H1 (cell line): ENCODE results near the gene DIPK1A. TPM values are rescaled to one million over a fixed set of nuclear protein-coding genes. Genes with fewer than 3 reads are reported as not detected.

Experiments
- CTCF ChIA-PET: fragments of 300-600 bp; sonication (Branson Sonifier 250); formaldehyde crosslinking; loops from one replicate; lab custom pipeline; 2021; ENCODE audit not compliant: partially characterized antibody; lab: Charles Lee
- POLR2A ChIA-PET: fragments of 300-600 bp; sonication (Branson Sonifier 250); formaldehyde crosslinking; loops from one replicate; lab custom pipeline; 2021; ENCODE audit warnings: inconsistent platforms; ENCODE audit not compliant: partially characterized antibody; lab: Charles Lee
- DNase-seq, 2 experiments: peaks; one replicate each; pipeline versions ENCODE4 v3.0.0 to v3.0.0-alpha.2; 2010 to 2022; ENCODE audit warnings: low spot score in 2 of 2, low read depth in 1 of 2, mixed read lengths in 1 of 2
- FAIRE-seq: peaks from 2 replicates; lab custom pipeline; 2011; peaks lifted over from hg19 to GRCh38; lab: Jason Lieb, UNC
- H2AFZ ChIP-seq: 2 replicates; pipeline ENCODE4 v1.8.1; 2012; ENCODE audit warnings: low read length, inconsistent platforms
- H2AK5ac ChIP-seq: 2 replicates; pipeline ENCODE4 v1.6.1; 2013; ENCODE audit warnings: low read depth, low read length
- H2BK120ac ChIP-seq: replicated peaks from 2 replicates; pipeline ENCODE3; 2013; ENCODE audit warnings: low read depth, low read length, inconsistent platforms
- H2BK12ac ChIP-seq: 2 replicates; pipeline ENCODE4 v1.6.1; 2013; ENCODE audit warnings: low read depth, low read length
- H2BK15ac ChIP-seq: 2 replicates; pipeline ENCODE4 v1.6.1; 2013; ENCODE audit warnings: low read length
- H2BK20ac ChIP-seq: 2 replicates; pipeline ENCODE4 v1.6.1; 2013; ENCODE audit warnings: low read length
- H2BK5ac ChIP-seq: 2 replicates; pipeline ENCODE4 v1.6.1; 2013; ENCODE audit warnings: low read depth, low read length
- H3K14ac ChIP-seq: 2 replicates; pipeline ENCODE4 v1.6.1; 2013; ENCODE audit warnings: inconsistent platforms; ENCODE audit not compliant: insufficient read length
- H3K18ac ChIP-seq: 2 replicates; pipeline ENCODE4 v1.6.1; 2013; ENCODE audit warnings: low read length; ENCODE audit errors: extremely low read depth
- H3K23ac ChIP-seq: 2 replicates; pipeline ENCODE4 v1.6.1; 2013; ENCODE audit warnings: inconsistent platforms; ENCODE audit not compliant: insufficient read length
- H3K23me2 ChIP-seq: 2 replicates; pipeline ENCODE4 v1.6.1; 2013; ENCODE audit warnings: low read depth, low read length
- H3K27ac ChIP-seq: 2 replicates; pipeline ENCODE4 v1.6.1; 2011; ENCODE audit warnings: low read depth, low read length, inconsistent platforms
- H3K27me3 ChIP-seq, 4 experiments: replicated peaks in 1 of 4; 1 replicate in 1 of 4; 2 replicates in 3 of 4; pipeline versions ENCODE4 v1.6.1 to v1.8.1; 2011 to 2013; ENCODE audit warnings: low read length in 3 of 4, mild to moderate bottlenecking in 3 of 4, inconsistent platforms in 2 of 4, mixed read lengths in 2 of 4, moderate library complexity in 1 of 4; ENCODE audit not compliant: control insufficient read depth in 3 of 4, insufficient read depth in 3 of 4; ENCODE audit errors: extremely low read depth in 1 of 4
- H3K36me3 ChIP-seq, 4 experiments: 2 replicates each; pipeline versions ENCODE4 v1.6.1 to v1.8.1; 2011 to 2013; ENCODE audit warnings: mild to moderate bottlenecking in 4 of 4, low read length in 3 of 4, moderate library complexity in 2 of 4, control low read depth in 1 of 4, inconsistent platforms in 1 of 4; ENCODE audit not compliant: insufficient read depth in 4 of 4, control insufficient read depth in 2 of 4
- H3K4ac ChIP-seq: replicated peaks from 2 replicates; pipeline ENCODE3; 2013; ENCODE audit warnings: low read length, low read depth, mixed read lengths, inconsistent platforms; ENCODE audit not compliant: insufficient read length
- H3K4me1 ChIP-seq, 4 experiments: replicated peaks in 1 of 4; 1 replicate in 1 of 4; 2 replicates in 3 of 4; pipeline versions ENCODE4 v1.6.1 to v1.8.1; 2011 to 2013; ENCODE audit warnings: low read length in 3 of 4, inconsistent platforms in 2 of 4, mixed read lengths in 1 of 4; ENCODE audit not compliant: insufficient read depth in 4 of 4, control insufficient read depth in 3 of 4
- H3K4me2 ChIP-seq, 2 experiments: 2 replicates each; pipeline versions ENCODE4 v1.6.1 to v1.8.1; 2011 to 2013; ENCODE audit warnings: low read depth in 2 of 2, low read length in 2 of 2, control low read depth in 1 of 2, inconsistent platforms in 1 of 2, mild to moderate bottlenecking in 1 of 2; ENCODE audit not compliant: insufficient read depth in 1 of 2
- H3K4me3 ChIP-seq, 4 experiments: fragments of 200-600, 300-600 bp in 1 of 4; sonication (generic), shearing (Covaris generic), sonication (Bioruptor Twin) in 1 of 4; 2 replicates each; pipeline versions ENCODE4 v1.5.1 to v1.8.1; 2011 to 2016; ENCODE audit warnings: low read length in 4 of 4, low read depth in 3 of 4, control low read depth in 2 of 4, inconsistent platforms in 2 of 4, mild to moderate bottlenecking in 2 of 4, mixed read lengths in 1 of 4, moderate library complexity in 1 of 4; ENCODE audit not compliant: insufficient read depth in 2 of 4; ENCODE audit errors: extremely low read depth in 1 of 4
- H3K56ac ChIP-seq: replicated peaks from 2 replicates; pipeline ENCODE3; 2013; ENCODE audit warnings: low read depth, mild to moderate bottlenecking, mixed read lengths, low read length, inconsistent platforms; ENCODE audit not compliant: insufficient read length
- H3K79me1 ChIP-seq: 2 replicates; pipeline ENCODE4 v1.6.1; 2013; ENCODE audit warnings: low read depth, low read length, control low read depth
- H3K79me2 ChIP-seq, 2 experiments: 2 replicates each; pipeline versions ENCODE4 v1.6.1 to v1.8.1; 2012 to 2013; ENCODE audit warnings: low read length in 2 of 2, mild to moderate bottlenecking in 2 of 2, inconsistent platforms in 1 of 2; ENCODE audit not compliant: insufficient read depth in 2 of 2, control insufficient read depth in 1 of 2
- H3K9ac ChIP-seq, 4 experiments: replicated peaks in 1 of 4; 1 replicate in 1 of 4; 2 replicates in 3 of 4; pipeline versions ENCODE4 v1.6.1 to v1.8.1; 2011 to 2013; ENCODE audit warnings: low read depth in 3 of 4, low read length in 3 of 4, control low read depth in 2 of 4, mild to moderate bottlenecking in 2 of 4, moderate library complexity in 2 of 4, inconsistent platforms in 1 of 4; ENCODE audit errors: extremely low read depth in 1 of 4
- H3K9me3 ChIP-seq, 2 experiments: 2 replicates each; pipeline versions ENCODE4 v1.6.1 to v1.8.1; 2012 to 2013; ENCODE audit warnings: mild to moderate bottlenecking in 2 of 2, moderate library complexity in 2 of 2, control low read depth in 1 of 2, inconsistent platforms in 1 of 2, low read depth in 1 of 2, low read length in 1 of 2, mixed read lengths in 1 of 2; ENCODE audit not compliant: insufficient read depth in 2 of 2
- H4K20me1 ChIP-seq, 2 experiments: replicated peaks in 1 of 2; 2 replicates each; pipeline versions ENCODE3 to v1.8.1; 2011 to 2013; ENCODE audit warnings: inconsistent platforms in 2 of 2, low read length in 2 of 2, mild to moderate bottlenecking in 1 of 2; ENCODE audit not compliant: insufficient read depth in 2 of 2, control insufficient read depth in 1 of 2
- H4K5ac ChIP-seq: 2 replicates; pipeline ENCODE4 v1.6.1; 2013; ENCODE audit warnings: low read length, low read depth, mixed read lengths, inconsistent platforms; ENCODE audit not compliant: insufficient read length
- H4K8ac ChIP-seq: 2 replicates; pipeline ENCODE4 v1.8.0; 2013; ENCODE audit warnings: mild to moderate bottlenecking, moderate library complexity, low read length, inconsistent platforms; ENCODE audit not compliant: insufficient read depth; ENCODE audit errors: extremely low read depth
- H4K91ac ChIP-seq: replicated peaks from 2 replicates; pipeline ENCODE3; 2013; ENCODE audit warnings: low read length, mixed read lengths, inconsistent platforms; ENCODE audit not compliant: insufficient read length
- HDAC2 ChIP-seq, 2 experiments: fragments of 300-600 bp in 1 of 2; sonication (generic) in 1 of 2; IDR thresholded peaks; 2 replicates each; pipeline ENCODE4 v1.6.1; 2011 to 2012; ENCODE audit warnings: low read depth in 2 of 2, low read length in 2 of 2, mild to moderate bottlenecking in 2 of 2, moderate library complexity in 2 of 2, borderline replicate concordance in 1 of 2, inconsistent platforms in 1 of 2
- RFX5 ChIP-seq: IDR thresholded peaks from 2 replicates; pipeline ENCODE4 v1.6.1; 2011; ENCODE audit warnings: low read depth, low read length, improper control_type of control experiment, borderline replicate concordance
- ZNF274 ChIP-seq: IDR thresholded peaks from 2 replicates; pipeline ENCODE4 v1.7.0; 2012; ENCODE audit warnings: low read length, borderline replicate concordance; ENCODE audit errors: extremely low read depth
- WGBS, 2 experiments: shearing (Covaris generic) in 1 of 2; methylation state at CpG; one replicate each; pipeline versions ENCODE4 v1.1.6 to v1.1.7; 2013 to 2015; ENCODE audit warnings: low lambda C conversion rate in 2 of 2, mixed read lengths in 2 of 2, inconsistent platforms in 1 of 2, low coverage in 1 of 2, missing lambda C conversion rate in 1 of 2; ENCODE audit not compliant: insufficient replicate concordance in 2 of 2, insufficient coverage in 1 of 2, insufficient read length in 1 of 2; ENCODE audit errors: extremely low coverage in 1 of 2, missing lambda C conversion rate in 1 of 2; 5-methylcytosine and 5-hydroxymethylcytosine counted together
- polyA plus RNA-seq, 7 experiments: library from polyadenylated mRNA; depleted of rRNA in 3 of 7; stranded (reverse) in 5 of 7; unstranded in 2 of 7; fragments of >200 nt in 5 of 7; fragments of 200-250 nt in 2 of 7; gene quantifications; 1 replicate in 5 of 7; 2 replicates in 1 of 7; 4 replicates in 1 of 7; pipeline versions ENCODE4 v1.2.1 to v1.2.3, GENCODE V29; 2011 to 2013; ENCODE audit warnings: missing spikeins in 2 of 7, mixed read lengths in 2 of 7
- total RNA-seq: library from RNA; stranded (reverse); fragmentation: NEBNext Ultra II Directional; extraction: Animal tissue kit (Norgen Biotek cat#: 25700); gene quantifications from 2 replicates; pipeline ENCODE4 v1.2.1, GENCODE V29; 2021

The DIPK1A gene
- total and polyA plus RNA-seq, 2 of the 8 experiments (the other 6 are each of a cell fraction or from before 2014, with no cell fraction given): 2.5 to 5.0 TPM

- H3K14ac ChIP-seq: no peak overlapping the region
- H2BK120ac ChIP-seq: no peak overlapping the region
- WGBS, 2 experiments: 87% methylated on average over 5 of the region's 5 CpGs; no CpG with 5 or more reads in 1 of the 2 experiments
- no peak overlapping the region for H3K23ac ChIP-seq
- no peak overlapping the region for H2BK15ac ChIP-seq
- H3K4me3 ChIP-seq: no peak overlapping the region
- no peaks in the 10 kb centered on the region for H4K20me1 ChIP-seq
- no peaks in the 10 kb centered on the region for H3K9me3 ChIP-seq
- H4K91ac ChIP-seq: peak overlapping the region; percentile 62
- no peak for DNase-seq
- peaks cover 0 to 8% (median 5%) of the 10 kb centered on the region in 4 experiments; a peak in 3 of 7 replicates for H3K4me1 ChIP-seq
- no peak overlapping the region for H2BK20ac ChIP-seq
- no peak overlapping the region for H3K56ac ChIP-seq
- H3K4me2 ChIP-seq: no peak overlapping the region
- no peak overlapping the region for H4K8ac ChIP-seq
- H3K79me2 ChIP-seq: no peaks in the 10 kb centered on the region
- H3K36me3 ChIP-seq: no peaks in the 10 kb centered on the region
- no peak overlapping the region for H3K27ac ChIP-seq
- H3K18ac ChIP-seq: no peak overlapping the region
- FAIRE-seq: no peak
- H2AFZ ChIP-seq: no peak overlapping the region
- H3K27me3 ChIP-seq: no peaks in the 10 kb centered on the region
- no peak for TF ChIP-seq ZNF274
- no peak for TF ChIP-seq RFX5
- no peak for TF ChIP-seq HDAC2 (IDR thresholded peaks at IDR 0.05; ENCODE audit: borderline replicate concordance in 1 of 2, low read depth in 2 of 2, low read length in 2 of 2)
- H3K4ac ChIP-seq: no peak overlapping the region
- no peak overlapping the region for H2BK5ac ChIP-seq
- no peaks in the 10 kb centered on the region for H3K23me2 ChIP-seq
- ChIA-PET POLR2A (interaction anchor here (1.0 to 4.1 kb wide), 2 partner anchors 80 to 167 kb away, joined by 4 to 18 read pairs; partner anchors contain the start of genes MTF2 and RPL5), CTCF (interaction anchor here (0.8 to 2.0 kb wide), 9 partner anchors 15 to 167 kb away, joined by 3 to 17 read pairs (median 3); partner anchors contain the start of gene RPL5)
- no peak overlapping the region for H3K9ac ChIP-seq
- H3K79me1 ChIP-seq: no peaks in the 10 kb centered on the region
- no peak overlapping the region for H2AK5ac ChIP-seq
- H2BK12ac ChIP-seq: no peak overlapping the region
- no peak overlapping the region for H4K5ac ChIP-seq
Measured at GRCh38 chr1:92998821-92999220, 37.6 kb upstream of the DIPK1A start.
